ENCODE data around the gene PSMD2.
"Not testable (repeated sequence)": the region's sequence is repeated elsewhere in the genome, so short reads cannot be mapped to it uniquely, and the experiment has no call there.

The PSMD2 gene

DNA sequence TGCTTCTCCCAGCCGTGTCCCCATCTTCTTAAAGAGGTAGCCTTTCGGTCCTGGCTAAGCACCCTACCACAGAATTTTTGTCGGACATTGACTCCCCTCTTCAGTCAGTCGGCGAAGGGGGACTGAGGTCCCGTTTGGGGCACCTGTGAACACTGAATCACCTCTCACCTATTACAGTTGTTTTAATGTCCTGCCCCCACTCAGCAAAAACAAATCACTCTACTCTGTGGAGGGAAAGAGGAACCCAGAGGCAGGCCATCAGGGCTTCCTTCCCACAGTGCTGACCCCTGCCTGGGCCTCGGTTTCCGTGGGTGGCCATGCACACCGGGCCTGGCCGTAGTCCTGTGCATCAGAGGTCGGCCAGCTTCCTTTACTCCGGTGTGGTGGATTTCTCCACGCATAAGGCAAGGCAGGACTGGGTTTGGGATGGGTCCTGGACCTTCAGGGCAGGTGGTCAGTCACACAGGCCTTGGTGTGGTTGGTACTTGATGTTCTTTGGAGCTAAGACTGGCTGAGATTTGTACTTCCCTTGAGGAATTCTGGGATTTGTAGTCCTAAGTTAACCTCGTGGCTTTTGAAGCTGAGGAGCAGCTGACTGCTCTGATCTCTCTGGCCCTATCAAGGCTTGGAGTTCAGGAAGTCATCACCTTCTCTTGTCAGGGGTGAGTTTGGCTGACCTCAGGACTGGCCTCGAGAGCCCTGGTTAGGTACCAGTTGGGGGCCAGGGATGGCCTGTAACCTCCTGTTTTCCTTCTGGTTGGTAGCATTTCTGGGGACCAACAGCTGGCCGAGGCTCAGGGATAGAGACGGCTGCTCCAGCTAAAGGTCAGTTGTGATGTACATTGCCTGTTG lies 37.7 kb downstream of the PSMD2 start:
- H3K27me3 ChIP-seq (ENCODE audit: insufficient read depth, low read length) = no peaks in the 10 kb centered on the region
- peak overlapping the region; percentile 86 for H3K9ac ChIP-seq (ENCODE audit: low read depth, low read length)
- peak overlapping the region; percentile 93 for H3K4me3 ChIP-seq (ENCODE audit: low read length)
- peaks cover 15% of the 10 kb centered on the region for H3K4me1 ChIP-seq (ENCODE audit: insufficient read depth, low read length)
- no peaks in the 10 kb centered on the region for H3K9me3 ChIP-seq (ENCODE audit: insufficient read depth, low read depth, low read length)
- H3K36me3 ChIP-seq (ENCODE audit: insufficient read depth, low read depth, low read length) = peaks cover 35% of the 10 kb centered on the region
- H3K27ac ChIP-seq (ENCODE audit: low read length) = peak overlapping the region; percentile 8

DNA sequence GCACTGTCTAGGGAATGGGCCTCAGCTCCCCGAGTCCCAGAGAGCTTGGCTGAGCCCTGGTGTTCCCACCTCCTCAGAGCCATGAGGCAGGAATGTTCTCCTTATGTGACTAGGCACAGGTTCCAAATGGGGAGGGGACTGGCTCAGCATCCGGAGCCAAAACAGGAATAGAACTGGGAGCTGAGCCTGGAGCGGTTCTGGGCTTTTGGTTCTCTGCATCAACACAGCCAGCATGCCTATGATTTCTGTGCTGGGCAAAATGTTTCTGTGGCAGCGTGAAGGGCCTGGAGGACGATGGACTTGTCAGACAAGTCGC lies 38.3 kb downstream of the PSMD2 start, which contains the start of gene FAM131A:
FAM131A (plus strand) TSS at position 202 of the 316 bp plus-strand sequence; CDS start at position 233, 31 bp downstream.
- Histone ChIP-seq H3K36me3 (ENCODE audit: insufficient read depth, low read depth, low read length) (peaks cover 33% of the 10 kb centered on the region), H3K27ac (ENCODE audit: low read length) (peak within 1 kb of the TSS; percentile 8), H3K4me3 (ENCODE audit: low read length) (peak within 1 kb of the TSS; percentile 93), H3K4me1 (ENCODE audit: insufficient read depth, low read length) (peaks cover 15% of the 10 kb centered on the region), H3K27me3 (ENCODE audit: insufficient read depth, low read length) (no peaks in the 10 kb centered on the region), H3K9me3 (ENCODE audit: insufficient read depth, low read depth, low read length) (no peaks in the 10 kb centered on the region), H3K9ac (ENCODE audit: low read depth, low read length) (peak within 1 kb of the TSS; percentile 86)

DNA sequence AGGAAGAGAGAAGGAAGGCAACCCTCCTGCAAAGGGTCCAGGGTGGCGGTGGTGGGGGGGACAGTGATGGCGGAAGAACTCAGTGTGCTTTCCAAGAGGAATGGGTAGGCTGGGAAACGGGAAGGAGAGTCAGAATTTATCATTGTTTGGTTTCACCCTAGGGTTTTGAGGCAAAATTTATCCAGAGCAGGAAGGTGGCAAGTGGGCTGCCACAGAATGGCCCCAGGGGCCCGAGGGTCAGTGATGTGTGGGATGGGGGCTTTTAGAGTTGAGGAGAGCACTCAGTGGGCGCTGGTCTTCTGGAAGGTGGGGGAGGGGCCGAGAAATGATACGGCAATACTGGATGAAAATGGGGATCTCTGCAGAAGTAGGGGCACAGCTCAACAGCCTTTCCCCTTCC lies 38.9 kb downstream of the PSMD2 start:
- peak overlapping the region; percentile 61; the same call in 1 of the 2 replicates for H3K9ac ChIP-seq (ENCODE audit: low read depth, low read length)
- H3K4me3 ChIP-seq (ENCODE audit: low read length) = peak overlapping the region; percentile 60; the same call in 1 of the 2 replicates
- H3K4me1 ChIP-seq (ENCODE audit: insufficient read depth, low read length) = peaks cover 15% of the 10 kb centered on the region

DNA sequence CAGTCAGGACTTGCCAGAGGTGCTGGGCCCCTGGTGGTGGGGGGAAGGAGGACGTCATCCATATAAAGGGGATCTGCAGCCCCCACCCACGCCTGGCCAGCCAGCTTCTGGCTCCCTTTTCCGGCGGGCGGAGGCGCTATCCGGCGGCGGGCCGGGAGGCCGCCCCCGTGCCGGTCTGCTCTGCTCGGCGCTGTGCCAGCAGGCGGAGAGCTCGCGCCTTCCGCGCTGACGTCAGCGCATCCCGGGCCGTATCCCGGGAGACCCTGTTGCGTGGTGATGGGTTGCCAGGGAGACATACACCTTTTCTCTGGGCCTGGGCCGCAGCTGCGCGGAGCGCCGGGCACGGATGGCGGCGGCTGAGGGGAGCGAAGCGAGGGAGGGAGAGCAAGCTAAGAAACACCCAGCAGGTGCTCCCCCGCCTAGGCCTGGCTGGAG lies 39.5 kb downstream of the PSMD2 start:
- Histone ChIP-seq H3K27ac (ENCODE audit: low read length) (no peak overlapping the region), H3K9ac (ENCODE audit: low read depth, low read length) (peak overlapping the region; percentile 64; the same call in 1 of the 2 replicates), H3K36me3 (ENCODE audit: insufficient read depth, low read depth, low read length) (peaks cover 32% of the 10 kb centered on the region), H3K4me3 (ENCODE audit: low read length) (peak overlapping the region; percentile 60; the same call in 1 of the 2 replicates), H3K4me1 (ENCODE audit: insufficient read depth, low read length) (peaks cover 15% of the 10 kb centered on the region), H3K27me3 (ENCODE audit: insufficient read depth, low read length) (no peaks in the 10 kb centered on the region), H3K9me3 (ENCODE audit: insufficient read depth, low read depth, low read length) (no peaks in the 10 kb centered on the region)

More for the DNA sequence above, 38.9 kb downstream of the PSMD2 start:
- Histone ChIP-seq H3K36me3 (ENCODE audit: insufficient read depth, low read depth, low read length) (peaks cover 32% of the 10 kb centered on the region), H3K27me3 (ENCODE audit: insufficient read depth, low read length) (no peaks in the 10 kb centered on the region), H3K9me3 (ENCODE audit: insufficient read depth, low read depth, low read length) (no peaks in the 10 kb centered on the region), H3K27ac (ENCODE audit: low read length) (no peak overlapping the region)

DNA sequence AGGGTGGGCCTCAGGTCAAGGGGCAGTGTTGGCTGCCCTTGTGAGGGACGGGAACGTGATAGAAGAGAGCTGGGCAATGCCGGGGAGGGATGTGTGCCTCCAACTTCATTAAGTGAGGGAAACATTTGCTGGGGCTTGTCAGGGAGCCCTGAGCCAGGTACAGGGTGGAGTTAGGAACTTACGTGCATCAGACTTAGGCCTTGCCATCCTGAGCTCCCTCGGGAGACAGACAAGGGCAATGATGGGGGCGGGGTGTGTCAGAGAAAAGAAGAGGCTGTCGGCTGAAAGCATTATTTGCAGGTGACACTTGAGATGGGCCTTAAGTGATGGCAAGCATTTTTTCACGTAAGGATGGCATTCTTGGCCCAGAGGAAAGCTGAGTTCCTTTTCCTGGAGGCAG lies 40.0 kb downstream of the PSMD2 start:
- Histone ChIP-seq H3K27ac (ENCODE audit: low read length) (no peak overlapping the region), H3K4me1 (ENCODE audit: insufficient read depth, low read length) (peaks cover 15% of the 10 kb centered on the region), H3K27me3 (ENCODE audit: insufficient read depth, low read length) (no peaks in the 10 kb centered on the region), H3K4me3 (ENCODE audit: low read length) (peak overlapping the region; percentile 60; the same call in 1 of the 2 replicates), H3K36me3 (ENCODE audit: insufficient read depth, low read depth, low read length) (peaks cover 29% of the 10 kb centered on the region), H3K9ac (ENCODE audit: low read depth, low read length) (peak overlapping the region; percentile 64; the same call in 1 of the 2 replicates), H3K9me3 (ENCODE audit: insufficient read depth, low read depth, low read length) (no peaks in the 10 kb centered on the region)

DNA sequence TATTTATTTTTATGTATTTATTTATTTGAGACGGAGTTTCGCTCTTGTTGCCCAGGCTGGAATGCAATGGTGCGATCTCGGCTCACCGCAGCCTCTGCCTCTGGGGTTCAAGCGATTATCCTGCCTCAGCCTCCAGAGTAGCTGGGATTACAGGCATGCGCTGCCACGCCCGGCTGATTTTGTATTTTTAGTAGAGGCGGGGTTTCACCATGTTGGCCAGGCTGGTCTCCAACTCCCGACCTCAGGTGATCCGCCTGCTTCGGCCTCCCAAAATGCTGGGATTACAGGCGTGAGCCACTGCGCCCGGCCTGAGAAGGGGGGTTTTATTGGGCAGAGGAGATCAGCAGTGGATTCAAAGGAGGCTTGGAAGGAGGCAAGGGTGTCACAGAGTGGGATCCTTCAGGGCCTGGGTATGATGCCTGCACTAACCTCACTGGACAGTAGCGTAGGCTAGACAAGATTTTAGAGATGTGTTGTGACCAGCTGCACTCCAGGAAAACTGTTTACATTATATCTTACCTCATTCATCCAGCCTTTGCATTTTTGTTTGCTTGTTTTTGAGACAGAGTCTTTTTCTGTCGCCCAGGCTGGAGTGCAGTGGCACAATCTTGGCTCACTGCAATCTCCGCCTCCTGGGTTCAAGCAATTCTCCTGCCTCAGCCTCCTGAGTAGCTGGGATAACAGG lies 40.6 kb downstream of the PSMD2 start:
- H3K27me3 ChIP-seq (ENCODE audit: insufficient read depth, low read length); H3K9ac ChIP-seq (ENCODE audit: low read depth, low read length); H3K4me3 ChIP-seq (ENCODE audit: low read length); H3K9me3 ChIP-seq (ENCODE audit: insufficient read depth, low read depth, low read length); H3K27ac ChIP-seq (ENCODE audit: low read length): not testable (repeated sequence)
- Histone ChIP-seq H3K36me3 (ENCODE audit: insufficient read depth, low read depth, low read length) (peaks cover 23% of the 10 kb centered on the region), H3K4me1 (ENCODE audit: insufficient read depth, low read length) (peaks cover 15% of the 10 kb centered on the region)

DNA sequence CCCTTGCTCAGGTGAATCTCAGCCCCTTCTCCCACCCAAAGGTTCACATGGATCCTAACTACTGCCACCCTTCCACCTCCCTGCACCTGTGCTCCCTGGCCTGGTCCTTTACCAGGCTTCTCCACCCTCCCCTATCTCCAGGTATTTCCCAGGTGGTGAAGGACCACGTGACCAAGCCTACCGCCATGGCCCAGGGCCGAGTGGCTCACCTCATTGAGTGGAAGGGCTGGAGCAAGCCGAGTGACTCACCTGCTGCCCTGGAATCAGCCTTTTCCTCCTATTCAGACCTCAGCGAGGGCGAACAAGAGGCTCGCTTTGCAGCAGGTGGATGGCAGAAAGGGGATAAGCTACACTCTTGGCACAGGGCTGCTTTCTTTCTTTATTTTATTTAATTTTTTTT lies 42.9 kb downstream of the PSMD2 start:
- Histone ChIP-seq H3K4me1 (ENCODE audit: insufficient read depth, low read length) (peaks cover 15% of the 10 kb centered on the region), H3K4me3 (ENCODE audit: low read length) (no peak overlapping the region), H3K36me3 (ENCODE audit: insufficient read depth, low read depth, low read length) (peaks cover 21% of the 10 kb centered on the region), H3K27ac (ENCODE audit: low read length) (no peak overlapping the region), H3K27me3 (ENCODE audit: insufficient read depth, low read length) (no peaks in the 10 kb centered on the region), H3K9me3 (ENCODE audit: insufficient read depth, low read depth, low read length) (no peaks in the 10 kb centered on the region), H3K9ac (ENCODE audit: low read depth, low read length) (no peak overlapping the region)

DNA sequence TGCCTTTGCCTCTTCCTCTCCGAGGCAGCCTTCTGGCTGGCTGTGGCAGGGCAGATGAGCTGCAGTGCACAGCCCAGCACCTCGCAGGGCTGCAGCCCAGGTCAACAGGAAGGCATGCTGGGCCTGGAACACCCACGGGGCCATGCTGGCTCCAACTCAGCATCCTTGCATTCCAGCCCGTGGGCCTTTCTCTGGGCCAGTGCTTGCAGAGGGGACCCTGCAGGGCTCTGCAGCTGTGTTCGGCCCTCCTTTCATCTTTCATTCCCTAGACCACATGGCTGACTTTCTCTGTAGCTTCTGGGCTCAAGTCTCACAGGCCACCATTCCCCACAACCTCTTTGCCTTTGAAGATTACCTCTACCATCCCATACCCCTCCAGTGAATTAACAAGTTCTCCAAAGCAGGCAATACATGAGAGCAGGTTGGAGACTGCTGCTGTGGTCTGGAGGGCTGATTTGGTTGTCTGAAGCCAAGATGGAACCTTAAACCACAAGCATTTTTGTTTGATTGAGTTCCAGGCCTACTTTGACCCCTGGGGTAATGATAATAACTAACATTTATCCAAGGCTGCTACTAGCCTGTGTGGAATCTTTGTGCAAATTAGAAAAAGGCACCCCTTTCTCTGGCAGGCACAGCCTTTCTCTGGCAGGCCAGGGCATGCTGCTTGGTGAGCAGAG lies 44.3 kb downstream of the PSMD2 start:
- H3K9ac ChIP-seq (ENCODE audit: low read depth, low read length) = no peak overlapping the region
- H3K4me3 ChIP-seq (ENCODE audit: low read length) = no peak overlapping the region
- H3K36me3 ChIP-seq (ENCODE audit: insufficient read depth, low read depth, low read length) = peaks cover 24% of the 10 kb centered on the region
- H3K4me1 ChIP-seq (ENCODE audit: insufficient read depth, low read length) = peaks cover 9% of the 10 kb centered on the region
- H3K9me3 ChIP-seq (ENCODE audit: insufficient read depth, low read depth, low read length) = no peaks in the 10 kb centered on the region
- no peaks in the 10 kb centered on the region for H3K27me3 ChIP-seq (ENCODE audit: insufficient read depth, low read length)
- no peak overlapping the region for H3K27ac ChIP-seq (ENCODE audit: low read length)

DNA sequence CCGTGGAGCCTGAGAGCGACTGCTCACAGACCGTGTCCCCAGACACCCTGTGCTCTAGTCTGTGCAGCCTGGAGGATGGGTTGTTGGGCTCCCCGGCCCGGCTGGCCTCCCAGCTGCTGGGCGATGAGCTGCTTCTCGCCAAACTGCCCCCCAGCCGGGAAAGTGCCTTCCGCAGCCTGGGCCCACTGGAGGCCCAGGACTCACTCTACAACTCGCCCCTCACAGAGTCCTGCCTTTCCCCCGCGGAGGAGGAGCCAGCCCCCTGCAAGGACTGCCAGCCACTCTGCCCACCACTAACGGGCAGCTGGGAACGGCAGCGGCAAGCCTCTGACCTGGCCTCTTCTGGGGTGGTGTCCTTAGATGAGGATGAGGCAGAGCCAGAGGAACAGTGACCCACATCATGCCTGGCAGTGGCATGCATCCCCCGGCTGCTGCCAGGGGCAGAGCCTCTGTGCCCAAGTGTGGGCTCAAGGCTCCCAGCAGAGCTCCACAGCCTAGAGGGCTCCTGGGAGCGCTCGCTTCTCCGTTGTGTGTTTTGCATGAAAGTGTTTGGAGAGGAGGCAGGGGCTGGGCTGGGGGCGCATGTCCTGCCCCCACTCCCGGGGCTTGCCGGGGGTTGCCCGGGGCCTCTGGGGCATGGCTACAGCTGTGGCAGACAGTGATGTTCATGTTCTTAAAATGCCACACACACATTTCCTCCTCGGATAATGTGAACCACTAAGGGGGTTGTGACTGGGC lies 45.7 kb downstream of the PSMD2 start:
- no peak overlapping the region for H3K4me3 ChIP-seq (ENCODE audit: low read length)
- H3K4me1 ChIP-seq (ENCODE audit: insufficient read depth, low read length) = peaks cover 4% of the 10 kb centered on the region
- no peaks in the 10 kb centered on the region for H3K27me3 ChIP-seq (ENCODE audit: insufficient read depth, low read length)
- H3K36me3 ChIP-seq (ENCODE audit: insufficient read depth, low read depth, low read length) = peaks cover 24% of the 10 kb centered on the region
- no peak overlapping the region for H3K27ac ChIP-seq (ENCODE audit: low read length)
- H3K9me3 ChIP-seq (ENCODE audit: insufficient read depth, low read depth, low read length) = no peaks in the 10 kb centered on the region
- no peak overlapping the region for H3K9ac ChIP-seq (ENCODE audit: low read depth, low read length)

DNA sequence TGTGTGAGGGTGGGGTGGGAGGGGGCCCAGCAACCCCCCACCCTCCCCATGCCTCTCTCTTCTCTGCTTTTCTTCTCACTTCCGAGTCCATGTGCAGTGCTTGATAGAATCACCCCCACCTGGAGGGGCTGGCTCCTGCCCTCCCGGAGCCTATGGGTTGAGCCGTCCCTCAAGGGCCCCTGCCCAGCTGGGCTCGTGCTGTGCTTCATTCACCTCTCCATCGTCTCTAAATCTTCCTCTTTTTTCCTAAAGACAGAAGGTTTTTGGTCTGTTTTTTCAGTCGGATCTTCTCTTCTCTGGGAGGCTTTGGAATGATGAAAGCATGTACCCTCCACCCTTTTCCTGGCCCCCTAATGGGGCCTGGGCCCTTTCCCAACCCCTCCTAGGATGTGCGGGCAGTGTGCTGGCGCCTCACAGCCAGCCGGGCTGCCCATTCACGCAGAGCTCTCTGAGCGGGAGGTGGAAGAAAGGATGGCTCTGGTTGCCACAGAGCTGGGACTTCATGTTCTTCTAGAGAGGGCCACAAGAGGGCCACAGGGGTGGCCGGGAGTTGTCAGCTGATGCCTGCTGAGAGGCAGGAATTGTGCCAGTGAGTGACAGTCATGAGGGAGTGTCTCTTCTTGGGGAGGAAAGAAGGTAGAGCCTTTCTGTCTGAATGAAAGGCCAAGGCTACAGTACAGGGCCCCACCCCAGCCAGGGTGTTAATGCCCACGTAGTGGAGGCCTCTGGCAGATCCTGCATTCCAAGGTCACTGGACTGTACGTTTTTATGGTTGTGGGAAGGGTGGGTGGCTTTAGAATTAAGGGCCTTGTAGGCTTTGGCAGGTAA lies 46.5 kb downstream of the PSMD2 start:
- Histone ChIP-seq H3K9ac (ENCODE audit: low read depth, low read length) (peak overlapping the region; percentile 4; the same call in 1 of the 2 replicates), H3K36me3 (ENCODE audit: insufficient read depth, low read depth, low read length) (peaks cover 24% of the 10 kb centered on the region), H3K4me3 (ENCODE audit: low read length) (no peak overlapping the region), H3K9me3 (ENCODE audit: insufficient read depth, low read depth, low read length) (no peaks in the 10 kb centered on the region), H3K4me1 (ENCODE audit: insufficient read depth, low read length) (peaks cover 4% of the 10 kb centered on the region), H3K27me3 (ENCODE audit: insufficient read depth, low read length) (no peaks in the 10 kb centered on the region), H3K27ac (ENCODE audit: low read length) (no peak overlapping the region)
